OCI-LY7 (cell line): Measurements from ENCODE around the gene NBPF15.
"Not testable (repeated sequence)": the region's sequence is repeated elsewhere in the genome, so short reads cannot be mapped to it uniquely, and the experiment has no call there.

Experiments
- EZH2phosphoT487 ChIP-seq: fragments of 200-600 bp; sonication (generic); IDR thresholded peaks from 2 replicates; pipeline ENCODE4 v1.6.1; 2018; ENCODE audit warnings: low read depth, borderline replicate concordance, mild to moderate bottlenecking, mixed run types, antibody characterized with exemption, low read length, moderate library complexity, mixed read lengths
- TF ChIP-seq, protein P1 (sequence below): fragments of 200-600 bp; sonication (generic); conservative IDR thresholded peaks from 2 replicates; pipeline ENCODE4 v1.5.1; 2014; ENCODE audit warnings: mild to moderate bottlenecking, antibody characterized with exemption, low read length, moderate library complexity, mixed read lengths

DNA sequence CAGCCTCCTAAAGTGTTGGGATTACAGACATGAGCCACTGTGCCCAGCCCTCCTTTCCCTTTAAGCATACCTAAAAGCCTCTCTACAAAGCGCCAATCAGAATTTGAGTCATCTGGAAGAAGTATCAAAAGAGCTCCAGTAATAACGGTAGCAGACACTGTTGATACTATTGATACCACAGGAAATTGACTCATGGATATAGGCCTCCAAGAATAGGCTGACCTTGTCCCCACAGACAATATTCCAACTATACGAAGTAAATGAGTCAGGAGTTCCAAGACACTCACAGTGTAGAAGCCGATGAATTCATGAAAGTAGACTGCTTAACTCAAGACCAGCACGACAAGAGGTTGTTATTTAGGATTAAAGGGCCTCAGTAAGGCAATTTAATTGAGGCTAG lies 58.7 kb downstream of the NBPF15 start:
- TF ChIP-seq, protein P1, sequence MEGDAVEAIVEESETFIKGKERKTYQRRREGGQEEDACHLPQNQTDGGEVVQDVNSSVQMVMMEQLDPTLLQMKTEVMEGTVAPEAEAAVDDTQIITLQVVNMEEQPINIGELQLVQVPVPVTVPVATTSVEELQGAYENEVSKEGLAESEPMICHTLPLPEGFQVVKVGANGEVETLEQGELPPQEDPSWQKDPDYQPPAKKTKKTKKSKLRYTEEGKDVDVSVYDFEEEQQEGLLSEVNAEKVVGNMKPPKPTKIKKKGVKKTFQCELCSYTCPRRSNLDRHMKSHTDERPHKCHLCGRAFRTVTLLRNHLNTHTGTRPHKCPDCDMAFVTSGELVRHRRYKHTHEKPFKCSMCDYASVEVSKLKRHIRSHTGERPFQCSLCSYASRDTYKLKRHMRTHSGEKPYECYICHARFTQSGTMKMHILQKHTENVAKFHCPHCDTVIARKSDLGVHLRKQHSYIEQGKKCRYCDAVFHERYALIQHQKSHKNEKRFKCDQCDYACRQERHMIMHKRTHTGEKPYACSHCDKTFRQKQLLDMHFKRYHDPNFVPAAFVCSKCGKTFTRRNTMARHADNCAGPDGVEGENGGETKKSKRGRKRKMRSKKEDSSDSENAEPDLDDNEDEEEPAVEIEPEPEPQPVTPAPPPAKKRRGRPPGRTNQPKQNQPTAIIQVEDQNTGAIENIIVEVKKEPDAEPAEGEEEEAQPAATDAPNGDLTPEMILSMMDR, result not testable (repeated sequence)
- not testable (repeated sequence) for TF ChIP-seq EZH2phosphoT487
